Urothelium cell line (cell line): Measurements from ENCODE around the gene IL17REL.
A peak's percentile ranks its signal among the peaks of the same experiment; 100 is the strongest.
"Not testable (repeated sequence)": the region's sequence is repeated elsewhere in the genome, so short reads cannot be mapped to it uniquely, and the experiment has no call there.

Experiments
- DNase-seq: peaks from one replicate; pipeline ENCODE4 v3.0.0; 2011; ENCODE audit warnings: low spot score, mixed read lengths
- FAIRE-seq: peaks from 2 replicates; lab custom pipeline; 2011; peaks lifted over from hg19 to GRCh38; lab: Jason Lieb, UNC

IL17REL gene

GRCh38 chr22:49949914-49950292 lies 62.7 kb downstream of the IL17REL start:
- DNase-seq (no peak), FAIRE-seq (no peak)

- FAIRE-seq: peak; percentile 55
- DNase-seq: no peak
Measured at GRCh38 chr22:49948958-49949913, 63.3 kb downstream of the IL17REL start.

- DNase-seq: no peak
- FAIRE-seq: no peak
Measured at GRCh38 chr22:49948116-49948957, 64.2 kb downstream of the IL17REL start.

GRCh38 chr22:49947296-49947622 lies 65.3 kb downstream of the IL17REL start:
- FAIRE-seq (no peak), DNase-seq (no peak)

- DNase-seq (no peak), FAIRE-seq (no peak)
Measured at GRCh38 chr22:49946612-49947295, 65.8 kb downstream of the IL17REL start.

GRCh38 chr22:49945042-49945794 lies 67.3 kb downstream of the IL17REL start:
- peak; percentile 56 for FAIRE-seq
- DNase-seq: not testable (repeated sequence)
